SH-SY5Y (cell line): Measurements from ENCODE around the gene LCORL.

Experiments used
- GATA2 ChIP-seq: IDR thresholded peaks from 2 replicates; pipeline ENCODE4 v1.6.1; 2011; ENCODE audit warnings: mild to moderate bottlenecking, low read depth, low read length
- GATA3 ChIP-seq: IDR thresholded peaks from 2 replicates; pipeline ENCODE4 v1.6.1; 2011; ENCODE audit warnings: low read depth, mild to moderate bottlenecking, low read length, moderate library complexity

GRCh38 chr4:17956245-17956644, 65.3 kb downstream of the LCORL start:
- no peak for TF ChIP-seq GATA3
- TF ChIP-seq GATA2 = no peak
